CD8-positive, alpha-beta memory T cell (primary cell): ENCODE measurements around the gene SAMD1. TPM values are rescaled to one million over a fixed set of nuclear protein-coding genes. Genes with fewer than 3 reads are reported as not detected.
"Not testable (repeated sequence)": the region's sequence is repeated elsewhere in the genome, so short reads cannot be mapped to it uniquely, and the experiment has no call there.

Experiments
- CTCF ChIA-PET: fragments of 350-600 bp; sonication (Branson Sonifier 250); formaldehyde crosslinking; loops from one replicate; lab custom pipeline; 2021; ENCODE audit warnings: antibody characterized with exemption; lab: Charles Lee
- POLR2A ChIA-PET: fragments of 350-600 bp; sonication (Branson Sonifier 250); formaldehyde crosslinking; loops from one replicate; lab custom pipeline; 2021; ENCODE audit warnings: antibody characterized with exemption; lab: Charles Lee
- DNase-seq, 5 donors: peaks; one replicate each; pipeline versions ENCODE4 v3.0.0 to v3.0.0-alpha.2; 2020 to 2022; ENCODE audit warnings: mixed read lengths in 1 of 5
- H3K27ac ChIP-seq: one replicate; pipeline ENCODE4 v1.7.0; 2013; ENCODE audit warnings: low read depth, mild to moderate bottlenecking, low read length, moderate library complexity
- H3K27me3 ChIP-seq: 2 replicates; pipeline ENCODE4 v1.7.0; 2013; ENCODE audit warnings: low read length, mild to moderate bottlenecking; ENCODE audit not compliant: insufficient read depth, poor library complexity, severe bottlenecking
- H3K36me3 ChIP-seq: 2 replicates; pipeline ENCODE4 v1.7.0; 2013; ENCODE audit warnings: mild to moderate bottlenecking, low read length, moderate library complexity; ENCODE audit not compliant: insufficient read depth
- H3K4me1 ChIP-seq: 2 replicates; pipeline ENCODE4 v1.7.0; 2013; ENCODE audit warnings: mild to moderate bottlenecking, low read length, moderate library complexity; ENCODE audit not compliant: insufficient read depth
- H3K4me3 ChIP-seq: 2 replicates; pipeline ENCODE4 v1.7.0; 2013; ENCODE audit warnings: mild to moderate bottlenecking, low read length
- H3K9me3 ChIP-seq: 2 replicates; pipeline ENCODE4 v1.7.0; 2013; ENCODE audit warnings: mild to moderate bottlenecking, low read length
- H3K27ac Mint-ChIP-seq, 8 donors: one replicate each; pipeline ENCODE4 v1.8.0; 2020 to 2021; ENCODE audit warnings: mixed read lengths in 8 of 8, mild to moderate bottlenecking in 6 of 8, inconsistent platforms in 3 of 8, moderate library complexity in 3 of 8
- H3K27me3 Mint-ChIP-seq, 2 donors: one replicate each; pipeline ENCODE4 v1.8.0; 2020 to 2021; ENCODE audit warnings: mixed read lengths in 2 of 2, mild to moderate bottlenecking in 1 of 2, moderate library complexity in 1 of 2
- H3K36me3 Mint-ChIP-seq, 3 donors: one replicate each; pipeline ENCODE4 v1.8.0; 2020 to 2021; ENCODE audit warnings: mixed read lengths in 3 of 3, inconsistent platforms in 1 of 3, mild to moderate bottlenecking in 1 of 3
- H3K4me1 Mint-ChIP-seq, 3 donors: one replicate each; pipeline ENCODE4 v1.8.0; 2020 to 2021; ENCODE audit warnings: mixed read lengths in 3 of 3, inconsistent platforms in 1 of 3, mild to moderate bottlenecking in 1 of 3
- H3K4me3 Mint-ChIP-seq, 7 donors: one replicate each; pipeline ENCODE4 v1.8.0; 2020 to 2021; ENCODE audit warnings: mixed read lengths in 7 of 7, mild to moderate bottlenecking in 6 of 7, moderate library complexity in 4 of 7, inconsistent platforms in 2 of 7
- H3K9me3 Mint-ChIP-seq, 5 donors: one replicate each; pipeline ENCODE4 v1.8.0; 2020 to 2022; ENCODE audit warnings: mixed read lengths in 5 of 5, mild to moderate bottlenecking in 3 of 5, moderate library complexity in 2 of 5, inconsistent platforms in 1 of 5
- polyA plus RNA-seq: library from polyadenylated mRNA; unstranded; fragments of 300-500 nt; fragmentation: Illumina TruSeq; gene quantifications from one replicate; pipeline ENCODE4 v1.2.3, GENCODE V29; 2021
- total RNA-seq, 2 experiments: library from RNA; stranded (reverse); gene quantifications; one replicate each; pipeline ENCODE4 v1.2.3, GENCODE V29; 2021

Gene SAMD1
- total and polyA plus RNA-seq, 3 experiments from 2014 or later: 2.8 to 105 (median 97.8) TPM

DNA sequence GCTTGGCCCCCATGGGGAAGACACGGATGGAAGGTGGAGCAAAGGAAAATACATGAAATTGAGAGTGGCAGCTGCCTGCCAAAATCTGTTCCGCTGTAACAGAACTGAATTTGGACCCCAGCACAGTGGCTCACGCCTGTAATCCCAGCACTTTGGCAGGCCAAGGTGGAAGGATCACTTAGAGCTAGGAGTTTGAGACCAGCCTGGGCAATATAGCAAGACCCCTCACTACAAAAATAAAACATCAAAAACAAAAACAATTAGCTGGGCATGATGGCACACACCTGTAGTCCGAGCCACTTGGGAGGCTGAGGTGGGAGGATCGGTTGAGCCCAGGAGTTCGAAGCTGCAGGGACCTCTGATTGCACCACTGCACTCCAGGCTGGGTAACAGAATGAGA, 38.1 kb downstream of the SAMD1 start:
- ChIA-PET CTCF (interaction anchor here (0.7 to 2.9 kb wide), 5 partner anchors 18 to 171 kb away, joined by 3 to 11 read pairs (median 3); partner anchors contain the start of gene MISP3), POLR2A (interaction anchor here (0.6 to 0.7 kb wide), 2 partner anchors 65 to 264 kb away, joined by 3 to 12 read pairs; partner anchors contain the start of gene PRKACA)
- Histone ChIP-seq H3K27me3 (no peaks in the 10 kb centered on the region), H3K4me3 (no peak overlapping the region), H3K9me3 (no peaks in the 10 kb centered on the region), H3K36me3 (peaks cover 30% of the 10 kb centered on the region), H3K4me1 (no peaks in the 10 kb centered on the region), H3K27ac (no peak overlapping the region)
- Mint-ChIP-seq H3K4me1 (peaks cover 0 to 8% (median 3%) of the 10 kb centered on the region in 3 donors), H3K27me3 (no peaks in the 10 kb centered on the region), H3K9me3 (no peaks in the 10 kb centered on the region), H3K27ac (peak overlapping the region in 2 of 8 donors; percentile 74 to 88), H3K4me3 (no peak overlapping the region), H3K36me3 (peaks cover 8 to 46% (median 14%) of the 10 kb centered on the region in 3 donors)
- no peak for DNase-seq

DNA sequence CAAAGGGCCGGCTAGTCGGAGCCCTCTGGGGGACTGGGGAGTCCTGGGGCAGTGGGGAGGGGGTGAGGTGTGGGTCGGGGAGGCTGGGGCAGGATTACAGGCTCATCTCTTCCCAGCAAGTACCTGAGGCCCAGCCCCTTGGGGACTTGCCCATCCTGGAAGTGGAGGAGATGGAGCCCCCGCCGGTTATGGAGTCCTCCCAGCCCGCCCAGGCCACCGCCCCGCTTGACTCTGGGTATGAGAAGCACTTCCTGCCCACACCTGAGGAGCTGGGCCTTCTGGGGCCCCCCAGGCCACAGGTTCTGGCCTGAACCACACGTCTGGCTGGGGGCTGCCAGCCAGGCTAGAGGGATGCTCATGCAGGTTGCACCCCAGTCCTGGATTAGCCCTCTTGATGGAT, 38.6 kb downstream of the SAMD1 start:
- Mint-ChIP-seq H3K36me3 (peaks cover 8 to 48% (median 14%) of the 10 kb centered on the region in 3 donors), H3K9me3 (no peaks in the 10 kb centered on the region), H3K4me3 (no peak overlapping the region), H3K4me1 (peaks cover 0 to 7% (median 3%) of the 10 kb centered on the region in 3 donors), H3K27me3 (no peaks in the 10 kb centered on the region), H3K27ac (peak overlapping the region in 2 of 8 donors; percentile 74 to 88)
- Histone ChIP-seq H3K4me1 (no peaks in the 10 kb centered on the region), H3K27ac (no peak overlapping the region), H3K27me3 (no peaks in the 10 kb centered on the region), H3K36me3 (peaks cover 30% of the 10 kb centered on the region), H3K4me3 (no peak overlapping the region), H3K9me3 (no peaks in the 10 kb centered on the region)
- CTCF ChIA-PET: interaction anchor here (2.9 to 4.5 kb wide), 2 partner anchors 7 to 18 kb away, joined by 11 to 35 read pairs; no protein-coding TSS in a partner anchor
- no peak for DNase-seq
- POLR2A ChIA-PET: no interaction called here

DNA sequence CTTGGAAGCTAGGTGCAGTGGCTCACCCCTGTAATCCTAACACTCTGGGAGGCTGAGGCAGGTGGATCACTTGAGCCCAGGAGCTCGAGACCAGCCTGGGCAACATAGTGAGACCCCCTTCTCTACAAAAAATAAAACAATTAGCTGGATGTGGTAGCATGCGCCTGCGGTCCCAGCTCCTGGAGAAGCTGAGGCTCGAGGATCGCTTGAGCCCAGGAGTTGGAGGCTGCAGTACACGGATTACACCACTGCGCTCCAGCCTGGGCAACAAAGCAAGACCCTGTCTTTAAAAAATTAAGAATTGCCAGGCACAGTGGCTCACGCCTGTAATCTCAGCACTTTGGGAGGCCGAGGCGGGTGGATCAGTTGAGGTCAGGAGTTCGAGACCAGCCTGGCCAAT, 39.6 kb downstream of the SAMD1 start:
- H3K27me3 ChIP-seq, H3K27me3 Mint-ChIP-seq, H3K9me3 Mint-ChIP-seq, H3K4me3 ChIP-seq, DNase-seq, H3K4me1 ChIP-seq, H3K27ac ChIP-seq, H3K4me3 Mint-ChIP-seq, H3K9me3 ChIP-seq, H3K4me1 Mint-ChIP-seq, POLR2A ChIA-PET: not testable (repeated sequence)
- CTCF ChIA-PET: interaction anchor here (1.2 to 4.5 kb wide), 3 partner anchors 8 to 19 kb away, joined by 4 to 35 read pairs (median 11); no protein-coding TSS in a partner anchor
- Mint-ChIP-seq H3K36me3 (peaks cover 8 to 57% (median 14%) of the 10 kb centered on the region in 3 donors), H3K27ac (peak overlapping the region in 1 of 8 donors; percentile 29)
- H3K36me3 ChIP-seq: peaks cover 30% of the 10 kb centered on the region

DNA sequence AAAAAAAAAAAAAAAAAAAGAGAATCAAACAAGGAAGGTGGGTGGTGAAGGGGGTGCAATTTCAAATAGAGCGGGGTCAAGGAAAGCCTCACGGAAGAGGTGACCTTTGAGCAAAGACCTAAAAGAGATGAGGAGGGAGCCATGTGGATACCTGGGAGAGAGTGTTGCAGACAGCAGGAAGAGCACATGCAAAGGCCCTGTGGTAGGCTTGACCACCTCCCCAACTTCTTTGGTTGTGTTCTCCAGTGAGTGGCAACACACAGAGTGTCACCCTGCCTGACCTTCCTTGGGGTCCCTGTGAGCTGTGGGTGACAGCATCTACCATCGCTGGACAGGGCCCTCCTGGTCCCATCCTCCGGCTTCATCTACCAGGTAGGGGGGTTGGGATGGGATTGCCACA, 40.0 kb downstream of the SAMD1 start:
- ChIA-PET POLR2A (no interaction called here), CTCF (interaction anchor here (0.7 to 4.5 kb wide), 4 partner anchors 8 to 182 kb away, joined by 3 to 35 read pairs (median 8); no protein-coding TSS in a partner anchor)
- Histone ChIP-seq H3K4me1 (no peaks in the 10 kb centered on the region), H3K9me3 (no peaks in the 10 kb centered on the region), H3K27ac (no peak overlapping the region), H3K36me3 (peaks cover 30% of the 10 kb centered on the region), H3K4me3 (no peak overlapping the region), H3K27me3 (no peaks in the 10 kb centered on the region)
- peaks cover 8 to 61% (median 14%) of the 10 kb centered on the region in 3 donors for H3K36me3 Mint-ChIP-seq
- H3K9me3 Mint-ChIP-seq: no peaks in the 10 kb centered on the region
- H3K4me1 Mint-ChIP-seq: peaks cover 0 to 9% (median 3%) of the 10 kb centered on the region in 3 donors
- H3K4me3 Mint-ChIP-seq: no peak overlapping the region
- no peaks in the 10 kb centered on the region for H3K27me3 Mint-ChIP-seq
- DNase-seq: no peak
- peak overlapping the region in 1 of 8 donors; percentile 74 for H3K27ac Mint-ChIP-seq

DNA sequence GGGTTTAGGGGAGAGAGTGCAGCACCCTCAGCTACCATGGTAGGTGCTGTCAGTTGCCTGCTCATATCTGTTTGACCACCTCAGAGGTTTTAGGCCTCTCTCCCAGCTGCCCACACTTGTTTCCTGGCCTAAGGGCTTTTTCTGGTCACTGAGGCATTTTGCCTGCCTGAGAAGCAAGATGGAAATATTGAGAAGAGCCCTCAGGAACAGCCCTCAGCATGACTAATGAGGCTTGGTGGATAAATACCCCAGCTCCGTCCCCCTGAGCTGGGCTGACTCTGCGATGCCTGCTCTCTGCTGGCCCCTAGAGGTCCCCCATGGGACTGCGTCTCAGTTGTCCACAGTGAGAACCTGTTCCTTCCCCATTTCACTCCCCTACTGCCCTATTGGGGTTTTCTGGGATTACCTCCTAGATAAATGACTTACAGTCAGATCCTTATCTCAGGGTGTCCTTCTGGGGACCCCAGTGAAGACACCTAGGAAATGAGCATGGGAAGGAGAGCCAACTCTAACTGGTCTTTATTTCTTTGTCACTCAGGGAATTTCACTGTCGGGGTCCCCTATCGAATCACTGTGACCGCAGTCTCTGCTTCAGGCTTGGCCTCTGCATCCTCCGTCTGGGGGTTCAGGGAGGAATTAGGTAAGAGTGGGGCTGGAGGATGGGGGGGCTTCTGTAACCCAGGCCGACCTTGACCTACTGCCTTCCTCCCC, 42.0 kb downstream of the SAMD1 start:
- CTCF ChIA-PET: interaction anchor here (0.6 to 4.5 kb wide), 29 partner anchors 9 to 169 kb away, joined by 3 to 35 read pairs (median 4); partner anchors contain the start of genes IL27RA, MISP3 and RFX1
- H3K27me3 Mint-ChIP-seq: no peaks in the 10 kb centered on the region
- Histone ChIP-seq H3K36me3 (peaks cover 30% of the 10 kb centered on the region), H3K9me3 (no peaks in the 10 kb centered on the region), H3K4me1 (no peaks in the 10 kb centered on the region), H3K4me3 (no peak overlapping the region), H3K27ac (no peak overlapping the region), H3K27me3 (no peaks in the 10 kb centered on the region)
- POLR2A ChIA-PET: interaction anchor here (0.7 to 1.2 kb wide), 2 partner anchors 17 to 333 kb away, joined by 5 to 8 read pairs; partner anchors contain the start of gene IL27RA
- H3K4me3 Mint-ChIP-seq: no peak overlapping the region
- peaks cover 8 to 64% (median 14%) of the 10 kb centered on the region in 3 donors for H3K36me3 Mint-ChIP-seq
- no peaks in the 10 kb centered on the region for H3K9me3 Mint-ChIP-seq
- peak; percentile 51 to 82 (median 66) for DNase-seq
- H3K27ac Mint-ChIP-seq: peak overlapping the region; percentile 13 to 87 (median 76)
- peaks cover 0 to 9% (median 1%) of the 10 kb centered on the region in 3 donors for H3K4me1 Mint-ChIP-seq

DNA sequence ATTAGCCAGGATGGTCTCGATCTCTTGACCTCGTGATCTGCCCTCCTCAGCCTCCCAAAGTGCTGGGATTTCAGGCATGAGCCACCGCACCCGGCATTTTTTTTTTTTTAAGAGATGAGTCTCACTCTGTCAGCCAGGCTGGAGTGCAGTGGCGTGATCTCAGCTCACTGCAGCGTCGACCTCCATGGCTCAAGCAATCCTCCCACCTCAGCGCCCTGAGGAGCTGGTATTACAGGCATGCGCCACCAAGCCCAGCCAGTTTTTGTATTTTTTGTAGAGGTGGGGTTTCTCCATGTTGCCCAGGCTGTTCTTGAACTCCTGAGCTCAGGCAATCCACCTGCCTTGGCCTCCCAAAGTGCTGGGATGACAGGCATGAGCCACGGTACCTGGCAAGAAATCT, 42.7 kb downstream of the SAMD1 start:
- POLR2A ChIA-PET: interaction anchor here (0.7 to 1.2 kb wide), 4 partner anchors 8 to 509 kb away, joined by 4 to 5 read pairs (median 4); partner anchors contain the start of gene IL27RA
- H3K4me1 ChIP-seq, DNase-seq, H3K4me3 Mint-ChIP-seq, H3K9me3 ChIP-seq, H3K27me3 ChIP-seq, H3K4me3 ChIP-seq, H3K27ac Mint-ChIP-seq, H3K9me3 Mint-ChIP-seq, H3K27me3 Mint-ChIP-seq, H3K27ac ChIP-seq: not testable (repeated sequence)
- CTCF ChIA-PET: interaction anchor here (0.6 to 4.5 kb wide), 28 partner anchors 9 to 168 kb away, joined by 3 to 35 read pairs (median 4); partner anchors contain the start of genes IL27RA, MISP3 and RFX1
- H3K36me3 Mint-ChIP-seq: peaks cover 10 to 66% (median 18%) of the 10 kb centered on the region in 3 donors
- peaks cover 30% of the 10 kb centered on the region for H3K36me3 ChIP-seq
- H3K4me1 Mint-ChIP-seq: peaks cover 4 to 12% (median 4%) of the 10 kb centered on the region in 3 donors

DNA sequence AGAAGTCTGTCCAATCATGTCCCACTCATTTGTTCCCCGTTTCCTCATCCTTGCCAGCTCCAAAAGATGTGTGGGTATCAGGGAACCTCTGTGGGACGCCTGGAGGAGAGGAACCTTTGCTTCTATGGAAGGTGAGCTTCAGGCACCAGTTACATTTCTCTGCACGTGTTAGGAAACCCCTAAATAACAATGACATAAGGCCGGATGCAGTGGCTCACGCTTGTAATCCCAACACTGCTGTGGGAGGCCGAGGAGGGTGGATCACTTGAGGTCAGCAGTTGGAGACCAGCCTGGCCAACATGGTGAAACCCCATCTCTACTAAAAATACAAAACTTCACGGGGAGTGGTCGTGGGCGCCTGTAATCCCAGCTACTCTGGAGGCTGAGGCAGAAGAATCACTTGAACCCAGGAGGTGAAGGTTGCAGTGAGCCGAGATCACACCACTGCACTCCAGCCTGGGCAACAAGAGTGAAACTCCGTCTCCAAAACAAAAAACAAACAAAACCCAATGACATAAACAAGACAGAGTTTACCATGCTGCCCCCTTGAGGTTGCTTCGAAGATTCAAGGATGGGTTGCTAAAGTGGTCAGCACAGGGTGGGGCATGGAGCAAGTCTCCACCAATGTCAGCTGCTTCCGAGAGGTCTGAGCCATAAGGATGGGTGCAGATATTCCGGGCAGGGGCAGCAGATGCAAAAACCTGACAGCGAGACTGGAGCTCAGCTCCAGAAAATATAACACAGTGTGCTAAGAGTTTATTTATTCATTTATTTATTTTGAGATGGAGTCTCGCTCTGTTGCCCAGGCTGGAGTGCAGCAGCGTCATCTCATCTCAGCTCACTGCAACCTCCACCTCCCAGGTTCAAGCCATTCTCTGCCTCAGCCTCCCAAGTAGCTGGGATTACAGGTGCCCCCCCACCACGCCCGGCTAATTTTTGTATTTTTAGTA, 47.6 kb downstream of the SAMD1 start:
- Mint-ChIP-seq H3K4me3 (peak overlapping the region in 3 of 7 donors; percentile 8 to 61 (median 17)), H3K27ac (peak overlapping the region; percentile 88 to 96 (median 94)), H3K36me3 (peaks cover 3 to 68% (median 7%) of the 10 kb centered on the region in 3 donors), H3K4me1 (peaks cover 13 to 18% (median 17%) of the 10 kb centered on the region in 3 donors)
- peak; percentile 19 to 63 (median 35) for DNase-seq
- H3K27ac ChIP-seq: peak overlapping the region; percentile 60
- POLR2A ChIA-PET: interaction anchor here (2.0 kb wide), 1 partner anchor 11 kb away, joined by 6 read pairs; the partner anchor contains the start of gene IL27RA
- CTCF ChIA-PET: interaction anchor here (0.6 to 2.7 kb wide), 12 partner anchors 8 to 306 kb away, joined by 3 to 22 read pairs (median 4); no protein-coding TSS in a partner anchor
- H3K27me3 ChIP-seq, H3K4me1 ChIP-seq, H3K4me3 ChIP-seq, H3K9me3 Mint-ChIP-seq, H3K9me3 ChIP-seq, H3K27me3 Mint-ChIP-seq: not testable (repeated sequence)
- H3K36me3 ChIP-seq: peaks cover 31% of the 10 kb centered on the region
